Immature natural killer cell (primary cell): ENCODE measurements around the gene ZNF275. TPM values are rescaled to one million over a fixed set of nuclear protein-coding genes. Genes with fewer than 3 reads are reported as not detected.
"Not testable (repeated sequence)": the region's sequence is repeated elsewhere in the genome, so short reads cannot be mapped to it uniquely, and the experiment has no call there.

Experiments
- DNase-seq, 3 donors: peaks; one replicate each; pipeline ENCODE4 v3.0.0; 2022; ENCODE audit warnings: mixed read lengths in 1 of 3
- H3K27ac Mint-ChIP-seq, 6 donors: one replicate each; pipeline ENCODE4 v1.8.0; 2020; ENCODE audit warnings: mixed read lengths in 6 of 6, mild to moderate bottlenecking in 5 of 6, inconsistent platforms in 4 of 6, moderate library complexity in 3 of 6
- H3K27me3 Mint-ChIP-seq, 3 donors: one replicate each; pipeline ENCODE4 v1.8.0; 2020 to 2021; ENCODE audit warnings: low read depth in 3 of 3, mild to moderate bottlenecking in 3 of 3, mixed read lengths in 3 of 3, moderate library complexity in 3 of 3, inconsistent platforms in 1 of 3
- H3K36me3 Mint-ChIP-seq, 3 donors: one replicate each; pipeline ENCODE4 v1.8.0; 2020; ENCODE audit warnings: mixed read lengths in 3 of 3, inconsistent platforms in 2 of 3, mild to moderate bottlenecking in 2 of 3
- H3K4me1 Mint-ChIP-seq, 2 donors: one replicate each; pipeline ENCODE4 v1.8.0; 2020; ENCODE audit warnings: inconsistent platforms in 2 of 2, mild to moderate bottlenecking in 2 of 2, mixed read lengths in 2 of 2, moderate library complexity in 1 of 2
- H3K4me3 Mint-ChIP-seq, 5 donors: one replicate each; pipeline ENCODE4 v1.8.0; 2020; ENCODE audit warnings: mild to moderate bottlenecking in 5 of 5, mixed read lengths in 5 of 5, inconsistent platforms in 3 of 5, moderate library complexity in 3 of 5
- H3K9me3 Mint-ChIP-seq, 6 donors: one replicate each; pipeline ENCODE4 v1.8.0; 2020; ENCODE audit warnings: mild to moderate bottlenecking in 6 of 6, mixed read lengths in 6 of 6, inconsistent platforms in 4 of 6, moderate library complexity in 3 of 6
- polyA plus RNA-seq, 3 donors: library from polyadenylated mRNA; unstranded; fragments of 300-500 nt; fragmentation: Illumina TruSeq; gene quantifications; one replicate each; pipeline ENCODE4 v1.2.3, GENCODE V29; 2021

The ZNF275 gene
- polyA plus RNA-seq, 3 donors from 2014 or later = 3.1 to 5.2 (median 3.2) TPM

- Mint-ChIP-seq H3K4me3 (no peak overlapping the region), H3K36me3 (no peaks in the 10 kb centered on the region), H3K9me3 (no peaks in the 10 kb centered on the region), H3K27ac (no peak overlapping the region), H3K4me1 (peaks cover 0 to 2% of the 10 kb centered on the region in 2 donors), H3K27me3 (peaks cover 0 to 8% (median 3%) of the 10 kb centered on the region in 3 donors)
- DNase-seq = no peak
Measured at GRCh38 chrX:153379971-153380581, 46.1 kb downstream of the ZNF275 start.

- peaks cover 0 to 2% of the 10 kb centered on the region in 2 donors for H3K4me1 Mint-ChIP-seq
- no peak overlapping the region for H3K4me3 Mint-ChIP-seq
- H3K27ac Mint-ChIP-seq = no peak overlapping the region
- DNase-seq = no peak
- no peaks in the 10 kb centered on the region for H3K9me3 Mint-ChIP-seq
- H3K27me3 Mint-ChIP-seq = peaks cover 0 to 8% (median 3%) of the 10 kb centered on the region in 3 donors
- no peaks in the 10 kb centered on the region for H3K36me3 Mint-ChIP-seq
Measured at GRCh38 chrX:153380691-153381090, 46.7 kb downstream of the ZNF275 start.

- H3K36me3 Mint-ChIP-seq = no peaks in the 10 kb centered on the region
- no peak overlapping the region for H3K4me3 Mint-ChIP-seq
- H3K27me3 Mint-ChIP-seq = peaks cover 0 to 8% (median 2%) of the 10 kb centered on the region in 3 donors
- DNase-seq = peak in 2 of 3 donors; percentile 3
- no peak overlapping the region for H3K27ac Mint-ChIP-seq
- H3K4me1 Mint-ChIP-seq = peaks cover 0 to 2% of the 10 kb centered on the region in 2 donors
- H3K9me3 Mint-ChIP-seq = no peaks in the 10 kb centered on the region
Measured at GRCh38 chrX:153381684-153382532, 48.0 kb downstream of the ZNF275 start.

DNA sequence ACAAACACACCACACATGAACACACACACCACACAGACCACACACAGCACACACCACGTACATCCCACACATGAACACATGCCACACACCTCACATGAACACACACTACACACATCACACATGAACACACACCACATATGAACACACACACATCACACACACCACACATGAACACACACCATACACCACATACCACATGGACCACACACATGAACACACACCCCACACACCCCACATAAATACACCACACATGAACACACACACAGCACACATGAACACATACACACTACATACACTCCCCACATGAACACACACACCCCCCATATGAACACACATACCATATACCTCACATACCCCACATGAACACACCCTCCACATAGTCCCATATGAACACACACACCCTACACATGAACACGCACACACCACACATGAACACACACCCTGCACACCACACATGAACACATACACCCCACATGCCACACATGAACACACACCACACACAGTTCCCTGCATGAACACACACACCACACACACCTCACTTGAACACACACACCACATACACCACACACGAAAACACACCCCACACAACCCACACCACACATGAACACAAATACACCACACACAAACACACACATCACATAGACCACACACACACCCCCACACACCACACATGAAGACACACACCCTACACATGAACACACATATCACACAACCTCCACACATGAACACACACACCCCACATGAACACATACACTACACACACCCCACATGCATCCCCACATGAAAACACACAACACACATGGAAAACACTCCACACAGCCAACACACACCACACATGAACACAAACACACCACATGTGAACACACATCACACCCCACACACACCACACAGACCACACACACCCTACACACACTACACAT is 48.9 kb downstream of the ZNF275 start:
- no peak for DNase-seq
- no peaks in the 10 kb centered on the region for H3K9me3 Mint-ChIP-seq

DNA sequence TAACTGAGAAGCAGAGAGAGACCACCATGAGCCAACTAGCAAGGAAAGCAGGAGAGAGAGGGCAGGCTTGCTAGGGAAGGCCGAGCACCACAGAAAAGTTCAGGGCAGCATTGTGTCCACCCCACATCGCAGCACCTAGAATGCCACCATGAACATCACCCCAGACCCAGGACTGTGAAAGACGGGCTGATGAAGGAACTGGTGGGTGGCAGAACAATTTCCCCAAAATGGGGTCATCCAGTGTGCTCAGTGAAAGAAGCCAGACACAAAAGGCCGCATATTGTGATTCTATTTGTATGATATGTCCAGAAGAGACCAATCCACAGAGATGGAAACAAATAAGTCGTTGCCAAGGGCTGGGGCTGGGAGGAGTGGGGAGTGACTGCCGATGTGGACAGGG is 50.4 kb downstream of the ZNF275 start:
- peaks cover 0 to 2% of the 10 kb centered on the region in 2 donors for H3K4me1 Mint-ChIP-seq
- H3K27me3 Mint-ChIP-seq = no peaks in the 10 kb centered on the region
- no peaks in the 10 kb centered on the region for H3K36me3 Mint-ChIP-seq
- H3K27ac Mint-ChIP-seq = no peak overlapping the region
- no peak overlapping the region for H3K4me3 Mint-ChIP-seq
- H3K9me3 Mint-ChIP-seq = no peaks in the 10 kb centered on the region
- DNase-seq = no peak

More for the DNA sequence above, 48.9 kb downstream of the ZNF275 start:
- no peak overlapping the region for H3K27ac Mint-ChIP-seq
- no peak overlapping the region for H3K4me3 Mint-ChIP-seq
- peaks cover 0 to 2% of the 10 kb centered on the region in 2 donors for H3K4me1 Mint-ChIP-seq
- H3K27me3 Mint-ChIP-seq = peaks cover 0 to 8% (median 0%) of the 10 kb centered on the region in 3 donors
- H3K36me3 Mint-ChIP-seq = no peaks in the 10 kb centered on the region

- not testable (repeated sequence) for H3K4me3 Mint-ChIP-seq, DNase-seq, H3K27me3 Mint-ChIP-seq
Measured at GRCh38 chrX:153384973-153385372, 51.0 kb downstream of the ZNF275 start.

DNA sequence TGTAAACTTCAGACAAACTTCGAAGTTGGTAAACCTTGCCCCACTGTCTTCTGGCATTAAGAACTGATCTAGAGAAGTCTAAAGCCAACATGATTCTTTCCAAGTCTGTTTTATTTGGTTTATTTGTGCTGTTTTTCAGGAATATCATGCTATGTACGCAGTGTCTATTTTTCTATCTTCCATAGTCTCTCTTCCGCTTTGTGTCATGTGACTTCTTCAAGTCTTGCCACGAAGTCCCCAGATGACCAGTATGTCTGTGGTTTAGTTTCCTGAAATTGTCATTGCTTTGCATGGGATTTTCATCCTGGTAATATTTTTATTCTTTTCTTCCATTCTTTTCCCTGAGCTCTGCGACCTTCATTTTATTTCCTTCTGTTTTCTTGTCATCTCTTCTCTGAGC is 52.1 kb downstream of the ZNF275 start:
- Mint-ChIP-seq H3K27ac (no peak overlapping the region), H3K9me3 (no peaks in the 10 kb centered on the region), H3K4me3 (no peak overlapping the region), H3K4me1 (peaks cover 0 to 2% of the 10 kb centered on the region in 2 donors), H3K27me3 (no peaks in the 10 kb centered on the region), H3K36me3 (no peaks in the 10 kb centered on the region)
- no peak for DNase-seq

More at GRCh38 chrX:153384973-153385372, 51.0 kb downstream of the ZNF275 start:
- H3K27ac Mint-ChIP-seq, H3K4me1 Mint-ChIP-seq, H3K36me3 Mint-ChIP-seq, H3K9me3 Mint-ChIP-seq: not testable (repeated sequence)

DNA sequence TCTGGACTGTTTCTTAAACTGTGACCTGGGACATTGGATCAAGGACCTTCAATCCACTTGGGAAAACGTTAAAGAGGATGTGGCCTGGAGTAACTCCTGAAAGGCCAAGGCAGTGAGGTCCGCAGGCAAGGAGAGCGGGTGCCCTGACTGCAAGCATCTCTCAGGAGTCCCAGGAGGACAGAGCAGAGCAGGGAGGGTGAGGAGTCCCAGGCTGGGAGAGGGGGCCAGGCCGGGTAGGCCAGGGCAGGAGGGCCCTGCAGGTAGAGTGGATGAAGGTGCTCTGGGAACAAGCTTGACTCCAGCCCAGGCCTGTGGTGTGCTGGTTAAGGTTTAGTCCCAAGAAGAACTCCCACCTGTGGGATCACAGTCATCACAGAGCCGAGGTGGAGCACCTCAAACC is 53.4 kb downstream of the ZNF275 start:
- Mint-ChIP-seq H3K36me3 (no peaks in the 10 kb centered on the region), H3K4me3 (no peak overlapping the region)

DNA sequence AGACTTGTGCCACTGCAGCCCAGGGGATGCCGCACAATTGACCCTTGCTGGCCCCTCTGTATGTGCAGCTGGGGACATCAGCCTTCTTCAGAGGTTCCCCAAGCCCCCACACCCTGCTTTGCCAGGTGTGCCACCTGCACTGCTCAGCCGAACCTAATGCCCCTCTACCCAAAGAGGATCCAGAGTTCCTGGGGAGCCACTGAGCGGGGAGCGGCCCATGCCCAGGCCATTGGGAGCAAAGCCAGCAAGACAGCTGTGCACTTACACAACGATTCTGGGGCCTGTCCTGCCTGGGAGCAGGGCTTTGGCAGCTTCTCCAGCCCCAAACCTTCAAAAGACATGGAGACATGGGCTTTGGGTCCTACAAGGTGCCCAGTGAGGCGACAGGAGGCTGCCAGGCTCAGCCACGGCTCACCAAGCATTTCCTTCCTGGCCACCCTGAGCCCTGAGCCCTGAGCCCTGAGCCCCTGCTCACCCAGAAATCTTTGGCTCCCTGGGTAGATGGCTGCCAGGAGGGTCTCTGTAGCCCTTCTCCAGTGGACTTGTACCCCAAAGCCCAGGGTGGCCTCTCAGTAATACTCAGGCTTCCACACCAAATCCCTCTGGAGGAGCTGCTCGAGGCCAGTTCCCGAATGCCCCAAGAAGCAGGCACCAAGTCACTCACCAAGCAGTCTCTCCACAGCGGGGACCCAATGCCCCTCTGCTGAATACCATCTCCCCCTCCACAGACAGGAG is 54.2 kb downstream of the ZNF275 start:
- no peak overlapping the region for H3K27ac Mint-ChIP-seq
- H3K9me3 Mint-ChIP-seq = no peaks in the 10 kb centered on the region
- H3K4me3 Mint-ChIP-seq = no peak overlapping the region
- no peaks in the 10 kb centered on the region for H3K4me1 Mint-ChIP-seq
- no peaks in the 10 kb centered on the region for H3K36me3 Mint-ChIP-seq
- no peak for DNase-seq
- no peaks in the 10 kb centered on the region for H3K27me3 Mint-ChIP-seq

More for the DNA sequence above, 53.4 kb downstream of the ZNF275 start:
- DNase-seq = no peak
- H3K9me3 Mint-ChIP-seq = no peaks in the 10 kb centered on the region
- H3K4me1 Mint-ChIP-seq = no peaks in the 10 kb centered on the region
- no peaks in the 10 kb centered on the region for H3K27me3 Mint-ChIP-seq
- no peak overlapping the region for H3K27ac Mint-ChIP-seq

GRCh38 chrX:153388722-153389459 is 54.9 kb downstream of the ZNF275 start:
- Mint-ChIP-seq H3K27me3 (no peaks in the 10 kb centered on the region), H3K9me3 (no peaks in the 10 kb centered on the region), H3K27ac (no peak overlapping the region), H3K36me3 (no peaks in the 10 kb centered on the region), H3K4me1 (no peaks in the 10 kb centered on the region), H3K4me3 (no peak overlapping the region)
- no peak for DNase-seq

DNA sequence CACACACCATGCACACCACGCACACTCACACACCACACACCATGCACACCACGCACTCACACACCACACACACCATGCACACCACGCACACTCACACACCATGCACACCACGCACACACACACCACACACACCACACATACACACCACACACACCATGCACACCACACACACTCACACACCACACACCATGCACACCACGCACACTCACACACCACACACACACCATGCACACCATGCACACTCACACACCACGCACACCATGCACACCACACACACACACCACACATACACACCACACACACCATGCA is 55.5 kb downstream of the ZNF275 start:
- not testable (repeated sequence) for H3K27me3 Mint-ChIP-seq, H3K36me3 Mint-ChIP-seq

DNA sequence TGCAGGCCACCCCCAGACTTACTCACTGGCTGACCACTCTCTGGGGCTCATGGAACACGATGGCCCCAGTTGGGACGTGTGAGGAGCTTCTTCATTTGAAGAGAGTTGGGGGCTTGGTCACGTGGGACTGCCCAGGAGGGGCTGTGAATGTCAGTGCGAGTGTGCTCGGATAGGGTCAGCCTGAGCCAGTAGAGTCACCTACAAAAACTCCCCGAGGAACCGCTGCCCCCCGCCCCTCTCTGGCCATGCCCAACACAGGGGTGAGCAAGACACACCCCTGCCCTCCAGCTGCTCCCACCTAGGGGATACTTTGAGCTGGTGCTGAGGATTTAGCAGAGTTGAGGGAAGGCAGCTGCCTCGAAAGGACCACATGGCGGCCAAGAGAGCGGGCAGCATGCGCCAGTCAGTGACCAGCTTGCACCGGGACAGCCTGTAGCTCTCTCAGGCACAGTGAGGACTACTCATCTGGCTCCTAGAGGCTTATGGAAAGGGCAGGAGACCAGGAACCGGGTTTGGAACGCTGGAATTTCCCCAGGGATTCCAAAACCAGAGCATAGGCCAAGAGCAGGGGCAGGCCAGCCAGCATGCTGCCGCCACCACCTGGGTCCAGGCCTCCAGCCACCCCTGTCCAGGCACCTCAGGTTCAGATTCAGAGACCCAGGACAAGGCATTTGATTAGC is 58.8 kb downstream of the ZNF275 start:
- H3K9me3 Mint-ChIP-seq = no peaks in the 10 kb centered on the region
- no peak for DNase-seq
- no peaks in the 10 kb centered on the region for H3K36me3 Mint-ChIP-seq
- H3K4me3 Mint-ChIP-seq = no peak overlapping the region
- H3K27ac Mint-ChIP-seq = no peak overlapping the region
- peaks cover 0 to 7% of the 10 kb centered on the region in 2 donors for H3K4me1 Mint-ChIP-seq
- peaks cover 0 to 4% (median 0%) of the 10 kb centered on the region in 3 donors for H3K27me3 Mint-ChIP-seq

More for the DNA sequence above, 55.5 kb downstream of the ZNF275 start:
- not testable (repeated sequence) for H3K9me3 Mint-ChIP-seq, H3K4me3 Mint-ChIP-seq, DNase-seq, H3K27ac Mint-ChIP-seq, H3K4me1 Mint-ChIP-seq
